Measurements from ENCODE around the gene SPEG.
A peak's percentile ranks its signal among the peaks of the same experiment; 100 is the strongest.

SPEG gene

DNA sequence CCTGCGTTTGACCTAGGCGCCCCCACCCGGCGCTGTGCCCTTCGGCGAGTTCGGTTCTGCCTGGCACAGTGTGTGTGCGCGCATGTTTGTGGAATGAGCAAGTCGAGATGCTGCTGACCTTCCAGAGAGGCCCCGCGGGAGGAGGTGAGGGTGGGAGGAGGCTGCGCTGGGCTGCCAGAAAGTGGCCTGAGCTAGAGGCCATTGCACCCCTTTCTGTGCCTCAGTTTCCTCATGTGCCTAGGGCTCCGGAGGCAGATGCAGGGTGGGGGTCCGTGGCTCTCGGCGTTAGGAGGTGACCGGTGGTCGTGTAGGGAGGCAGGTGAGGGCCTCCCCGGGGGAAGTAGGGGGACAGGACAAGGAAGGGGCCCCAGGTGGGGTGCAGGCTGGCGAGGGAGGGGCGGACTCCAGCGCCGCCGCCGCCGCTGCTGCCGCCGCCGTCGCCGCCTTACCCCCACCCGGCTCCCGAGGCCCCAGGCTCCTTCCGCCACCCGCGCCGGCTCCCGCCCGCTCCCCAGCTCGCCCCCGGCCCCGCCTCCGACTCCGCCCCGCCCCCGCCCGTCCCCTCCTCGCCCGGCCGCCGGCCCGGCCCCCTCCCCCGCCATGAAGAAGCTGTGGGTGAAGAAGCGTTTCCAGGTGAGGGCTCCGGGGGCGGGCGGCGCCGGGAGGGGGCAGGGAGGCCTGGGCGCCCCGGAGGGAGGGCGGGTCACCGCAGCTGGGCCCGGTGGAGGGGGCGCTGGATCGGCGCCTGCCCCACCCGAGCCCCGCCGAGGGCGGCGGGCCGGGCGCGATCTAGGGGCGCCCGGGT is 7.0 kb downstream of the SPEG start:
- Histone ChIP-seq H3K36me3 (ENCODE audit: control insufficient read depth in 5 of 5, insufficient read depth in 5 of 5, low read length in 5 of 5) (no peaks in the 10 kb centered on the region), H3K27me3 (ENCODE audit: control insufficient read depth in 5 of 5, insufficient read depth in 4 of 5, low read length in 5 of 5) (peaks cover 12 to 45% (median 35%) of the 10 kb centered on the region in 5 donors), H3K4me3 (ENCODE audit: low read depth in 1 of 5, low read length in 5 of 5) (peak overlapping the region in 3 of 5 donors; percentile 22 to 48 (median 34)), H3K9ac (ENCODE audit: low read length in 5 of 5) (no peak overlapping the region), H3K4me1 (ENCODE audit: control insufficient read depth in 5 of 5, insufficient read depth in 5 of 5, low read length in 5 of 5) (peaks cover 0 to 7% (median 6%) of the 10 kb centered on the region in 5 donors), H3K27ac (ENCODE audit: low read depth, low read length) (no peak overlapping the region), H3K9me3 (ENCODE audit: control insufficient read depth in 5 of 5, low read length in 5 of 5) (no peaks in the 10 kb centered on the region)

DNA sequence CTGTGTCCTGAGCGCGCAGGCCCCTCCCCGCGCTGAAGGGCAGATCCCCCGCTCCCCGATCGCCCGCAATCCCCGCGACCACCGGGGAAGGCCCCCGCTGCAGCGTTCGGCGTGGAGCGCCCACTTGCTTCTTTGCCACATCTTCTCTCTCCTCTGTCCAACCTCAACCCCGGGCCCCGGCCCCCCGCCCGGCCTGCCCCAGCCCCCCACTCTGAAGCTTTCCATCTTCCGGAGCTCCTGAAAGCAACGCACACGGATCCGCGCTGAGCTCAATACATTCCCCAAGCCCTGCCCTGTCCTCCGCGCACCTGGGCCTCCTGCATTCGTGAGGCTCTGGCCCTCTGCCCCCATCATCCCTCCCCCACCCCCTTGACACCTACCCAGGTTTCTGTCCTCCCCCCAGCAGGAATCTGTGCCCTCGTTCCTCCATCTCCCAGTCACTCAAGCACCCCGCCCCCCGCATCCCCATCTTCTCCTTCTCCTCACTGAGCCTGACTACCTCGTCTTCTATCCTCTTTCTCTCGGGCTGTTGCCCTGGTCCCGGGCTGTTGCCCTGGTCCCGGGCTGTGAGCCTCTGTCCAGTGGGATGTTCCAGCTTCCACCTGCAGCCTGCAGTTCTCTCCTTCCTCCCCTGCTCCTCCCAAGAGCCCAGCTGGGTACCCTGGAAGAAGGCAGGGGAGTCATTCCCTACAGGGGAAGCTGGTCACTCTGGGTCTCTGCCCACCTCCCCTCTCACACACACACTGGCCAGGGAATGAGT is 7.8 kb downstream of the SPEG start:
- H3K36me3 ChIP-seq (ENCODE audit: control insufficient read depth in 5 of 5, insufficient read depth in 5 of 5, low read length in 5 of 5), result no peaks in the 10 kb centered on the region
- H3K9ac ChIP-seq (ENCODE audit: low read length in 5 of 5), result no peak overlapping the region
- H3K9me3 ChIP-seq (ENCODE audit: control insufficient read depth in 5 of 5, low read length in 5 of 5), result no peaks in the 10 kb centered on the region
- peak overlapping the region in 1 of 5 donors; percentile 47 for H3K4me3 ChIP-seq (ENCODE audit: low read depth in 1 of 5, low read length in 5 of 5)
- no peak overlapping the region for H3K27ac ChIP-seq (ENCODE audit: low read depth, low read length)
- H3K4me1 ChIP-seq (ENCODE audit: control insufficient read depth in 5 of 5, insufficient read depth in 5 of 5, low read length in 5 of 5), result peaks cover 0 to 7% (median 6%) of the 10 kb centered on the region in 5 donors
- H3K27me3 ChIP-seq (ENCODE audit: control insufficient read depth in 5 of 5, insufficient read depth in 4 of 5, low read length in 5 of 5), result peaks cover 12 to 42% (median 37%) of the 10 kb centered on the region in 5 donors

- no peak overlapping the region for H3K4me3 ChIP-seq (ENCODE audit: low read depth in 1 of 5, low read length in 5 of 5)
- H3K4me1 ChIP-seq (ENCODE audit: control insufficient read depth in 5 of 5, insufficient read depth in 5 of 5, low read length in 5 of 5), result peaks cover 0 to 7% (median 6%) of the 10 kb centered on the region in 5 donors
- H3K27ac ChIP-seq (ENCODE audit: low read depth, low read length), result no peak overlapping the region
- no peaks in the 10 kb centered on the region for H3K36me3 ChIP-seq (ENCODE audit: control insufficient read depth in 5 of 5, insufficient read depth in 5 of 5, low read length in 5 of 5)
- no peak overlapping the region for H3K9ac ChIP-seq (ENCODE audit: low read length in 5 of 5)
- H3K27me3 ChIP-seq (ENCODE audit: control insufficient read depth in 5 of 5, insufficient read depth in 4 of 5, low read length in 5 of 5), result peaks cover 12 to 45% (median 38%) of the 10 kb centered on the region in 5 donors
- H3K9me3 ChIP-seq (ENCODE audit: control insufficient read depth in 5 of 5, low read length in 5 of 5), result no peaks in the 10 kb centered on the region
Observed at GRCh38 chr2:219443016-219443696, 8.5 kb downstream of the SPEG start.

GRCh38 chr2:219443697-219444023 is 9.0 kb downstream of the SPEG start:
- H3K9me3 ChIP-seq (ENCODE audit: control insufficient read depth in 5 of 5, low read length in 5 of 5), result no peaks in the 10 kb centered on the region
- H3K4me1 ChIP-seq (ENCODE audit: control insufficient read depth in 5 of 5, insufficient read depth in 5 of 5, low read length in 5 of 5), result peaks cover 0 to 7% (median 6%) of the 10 kb centered on the region in 5 donors
- H3K9ac ChIP-seq (ENCODE audit: low read length in 5 of 5), result no peak overlapping the region
- H3K27ac ChIP-seq (ENCODE audit: low read depth, low read length), result no peak overlapping the region
- no peak overlapping the region for H3K4me3 ChIP-seq (ENCODE audit: low read depth in 1 of 5, low read length in 5 of 5)
- peaks cover 12 to 45% (median 42%) of the 10 kb centered on the region in 5 donors for H3K27me3 ChIP-seq (ENCODE audit: control insufficient read depth in 5 of 5, insufficient read depth in 4 of 5, low read length in 5 of 5)
- no peaks in the 10 kb centered on the region for H3K36me3 ChIP-seq (ENCODE audit: control insufficient read depth in 5 of 5, insufficient read depth in 5 of 5, low read length in 5 of 5)

DNA sequence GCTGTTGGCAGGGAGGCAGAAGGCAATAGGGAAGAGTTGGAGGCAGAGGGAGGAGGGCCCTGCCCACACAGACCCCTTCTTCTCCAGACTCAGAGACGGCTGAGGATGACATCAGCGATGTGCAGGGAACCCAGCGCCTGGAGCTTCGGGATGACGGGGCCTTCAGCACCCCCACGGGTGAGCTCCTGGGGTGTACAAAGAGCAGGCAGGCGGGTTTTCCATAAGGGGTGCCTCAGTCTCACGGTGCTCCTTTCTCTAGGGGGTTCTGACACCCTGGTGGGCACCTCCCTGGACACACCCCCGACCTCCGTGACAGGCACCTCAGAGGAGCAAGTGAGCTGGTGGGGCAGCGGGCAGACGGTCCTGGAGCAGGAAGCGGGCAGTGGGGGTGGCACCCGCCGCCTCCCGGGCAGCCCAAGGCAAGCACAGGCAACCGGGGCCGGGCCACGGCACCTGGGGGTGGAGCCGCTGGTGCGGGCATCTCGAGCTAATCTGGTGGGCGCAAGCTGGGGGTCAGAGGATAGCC is 10.0 kb downstream of the SPEG start:
- H3K9ac ChIP-seq (ENCODE audit: low read length in 5 of 5), result no peak overlapping the region
- no peak overlapping the region for H3K27ac ChIP-seq (ENCODE audit: low read depth, low read length)
- H3K9me3 ChIP-seq (ENCODE audit: control insufficient read depth in 5 of 5, low read length in 5 of 5), result no peaks in the 10 kb centered on the region
- no peaks in the 10 kb centered on the region for H3K36me3 ChIP-seq (ENCODE audit: control insufficient read depth in 5 of 5, insufficient read depth in 5 of 5, low read length in 5 of 5)
- no peak overlapping the region for H3K4me3 ChIP-seq (ENCODE audit: low read depth in 1 of 5, low read length in 5 of 5)
- H3K27me3 ChIP-seq (ENCODE audit: control insufficient read depth in 5 of 5, insufficient read depth in 4 of 5, low read length in 5 of 5), result peaks cover 16 to 49% (median 43%) of the 10 kb centered on the region in 5 donors
- peaks cover 0 to 7% (median 6%) of the 10 kb centered on the region in 5 donors for H3K4me1 ChIP-seq (ENCODE audit: control insufficient read depth in 5 of 5, insufficient read depth in 5 of 5, low read length in 5 of 5)

DNA sequence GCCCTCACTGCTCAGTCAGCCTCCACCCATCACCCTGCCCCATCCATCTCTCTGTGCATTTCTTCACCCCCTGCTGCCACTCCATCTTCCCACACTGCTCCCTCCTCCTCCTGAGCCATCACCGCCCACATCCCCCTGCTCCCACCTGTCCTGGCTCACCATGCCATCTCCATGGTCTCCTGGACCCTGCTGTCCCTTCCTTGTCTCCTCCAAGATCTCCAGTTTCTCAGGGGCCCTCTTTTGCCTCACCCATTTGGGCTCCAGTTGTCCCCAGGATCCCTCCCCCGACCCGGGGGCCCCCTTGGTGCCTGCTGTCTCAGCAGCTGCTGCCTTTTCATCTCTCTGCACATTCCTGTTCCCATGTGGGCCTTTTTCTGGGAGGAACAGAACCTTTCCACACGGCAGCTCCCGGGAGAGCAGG is 10.6 kb downstream of the SPEG start:
- no peak overlapping the region for H3K4me3 ChIP-seq (ENCODE audit: low read depth in 1 of 5, low read length in 5 of 5)

GRCh38 chr2:219446101-219446504 is 11.5 kb downstream of the SPEG start:
- peaks cover 0 to 2% (median 0%) of the 10 kb centered on the region in 5 donors for H3K9me3 ChIP-seq (ENCODE audit: control insufficient read depth in 5 of 5, low read length in 5 of 5)
- H3K36me3 ChIP-seq (ENCODE audit: control insufficient read depth in 5 of 5, insufficient read depth in 5 of 5, low read length in 5 of 5), result no peaks in the 10 kb centered on the region
- H3K4me3 ChIP-seq (ENCODE audit: low read depth in 1 of 5, low read length in 5 of 5), result no peak overlapping the region
- peaks cover 0 to 7% (median 6%) of the 10 kb centered on the region in 5 donors for H3K4me1 ChIP-seq (ENCODE audit: control insufficient read depth in 5 of 5, insufficient read depth in 5 of 5, low read length in 5 of 5)
- no peak overlapping the region for H3K27ac ChIP-seq (ENCODE audit: low read depth, low read length)
- H3K27me3 ChIP-seq (ENCODE audit: control insufficient read depth in 5 of 5, insufficient read depth in 4 of 5, low read length in 5 of 5), result peaks cover 16 to 49% (median 45%) of the 10 kb centered on the region in 5 donors
- no peak overlapping the region for H3K9ac ChIP-seq (ENCODE audit: low read length in 5 of 5)

More for the DNA sequence above, 10.6 kb downstream of the SPEG start:
- Histone ChIP-seq H3K4me1 (ENCODE audit: control insufficient read depth in 5 of 5, insufficient read depth in 5 of 5, low read length in 5 of 5) (peaks cover 0 to 7% (median 6%) of the 10 kb centered on the region in 5 donors), H3K9ac (ENCODE audit: low read length in 5 of 5) (no peak overlapping the region), H3K27ac (ENCODE audit: low read depth, low read length) (no peak overlapping the region), H3K27me3 (ENCODE audit: control insufficient read depth in 5 of 5, insufficient read depth in 4 of 5, low read length in 5 of 5) (peaks cover 16 to 51% (median 46%) of the 10 kb centered on the region in 5 donors), H3K9me3 (ENCODE audit: control insufficient read depth in 5 of 5, low read length in 5 of 5) (no peaks in the 10 kb centered on the region), H3K36me3 (ENCODE audit: control insufficient read depth in 5 of 5, insufficient read depth in 5 of 5, low read length in 5 of 5) (no peaks in the 10 kb centered on the region)

DNA sequence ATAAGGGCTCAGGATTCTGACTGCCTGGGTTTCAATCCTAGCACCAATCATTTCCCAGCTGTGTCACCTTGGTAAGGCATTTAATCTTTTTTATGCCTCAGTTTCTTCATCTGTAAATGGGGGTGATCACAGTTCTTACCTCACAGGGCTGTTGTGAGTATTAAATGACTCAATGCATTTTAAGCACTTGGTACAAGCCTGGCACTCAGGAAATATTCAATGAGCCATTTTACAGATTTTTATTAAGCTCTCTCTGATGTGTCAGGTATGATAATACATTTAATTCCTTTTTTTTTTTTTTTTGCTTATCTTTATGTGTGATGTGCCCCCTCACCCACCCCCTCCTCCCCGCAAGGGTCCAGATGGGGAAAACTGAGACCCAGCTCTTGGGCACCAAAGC is 12.0 kb downstream of the SPEG start:
- Histone ChIP-seq H3K36me3 (ENCODE audit: control insufficient read depth in 5 of 5, insufficient read depth in 5 of 5, low read length in 5 of 5) (no peaks in the 10 kb centered on the region), H3K27me3 (ENCODE audit: control insufficient read depth in 5 of 5, insufficient read depth in 4 of 5, low read length in 5 of 5) (peaks cover 15 to 47% (median 40%) of the 10 kb centered on the region in 5 donors), H3K9ac (ENCODE audit: low read length in 5 of 5) (no peak overlapping the region), H3K9me3 (ENCODE audit: control insufficient read depth in 5 of 5, low read length in 5 of 5) (peaks cover 0 to 2% (median 0%) of the 10 kb centered on the region in 5 donors), H3K4me1 (ENCODE audit: control insufficient read depth in 5 of 5, insufficient read depth in 5 of 5, low read length in 5 of 5) (peaks cover 0 to 3% (median 0%) of the 10 kb centered on the region in 5 donors), H3K27ac (ENCODE audit: low read depth, low read length) (no peak overlapping the region), H3K4me3 (ENCODE audit: low read depth in 1 of 5, low read length in 5 of 5) (no peak overlapping the region)

- Histone ChIP-seq H3K4me3 (ENCODE audit: low read depth in 1 of 5, low read length in 5 of 5) (no peak overlapping the region), H3K9me3 (ENCODE audit: control insufficient read depth in 5 of 5, low read length in 5 of 5) (peaks cover 0 to 2% (median 0%) of the 10 kb centered on the region in 5 donors), H3K36me3 (ENCODE audit: control insufficient read depth in 5 of 5, insufficient read depth in 5 of 5, low read length in 5 of 5) (no peaks in the 10 kb centered on the region), H3K9ac (ENCODE audit: low read length in 5 of 5) (no peak overlapping the region), H3K27me3 (ENCODE audit: control insufficient read depth in 5 of 5, insufficient read depth in 4 of 5, low read length in 5 of 5) (peaks cover 18 to 48% (median 42%) of the 10 kb centered on the region in 5 donors), H3K4me1 (ENCODE audit: control insufficient read depth in 5 of 5, insufficient read depth in 5 of 5, low read length in 5 of 5) (peaks cover under 1 to 4% (median 2%) of the 10 kb centered on the region in 5 donors), H3K27ac (ENCODE audit: low read depth, low read length) (no peak overlapping the region)
Observed at GRCh38 chr2:219447242-219448098, 12.8 kb downstream of the SPEG start.

Measured in subcutaneous abdominal adipose tissue (tissue), 5 donors.